ENCODE data around the gene NUP205.
A peak's percentile ranks its signal among the peaks of the same experiment; 100 is the strongest.

Gene NUP205

DNA sequence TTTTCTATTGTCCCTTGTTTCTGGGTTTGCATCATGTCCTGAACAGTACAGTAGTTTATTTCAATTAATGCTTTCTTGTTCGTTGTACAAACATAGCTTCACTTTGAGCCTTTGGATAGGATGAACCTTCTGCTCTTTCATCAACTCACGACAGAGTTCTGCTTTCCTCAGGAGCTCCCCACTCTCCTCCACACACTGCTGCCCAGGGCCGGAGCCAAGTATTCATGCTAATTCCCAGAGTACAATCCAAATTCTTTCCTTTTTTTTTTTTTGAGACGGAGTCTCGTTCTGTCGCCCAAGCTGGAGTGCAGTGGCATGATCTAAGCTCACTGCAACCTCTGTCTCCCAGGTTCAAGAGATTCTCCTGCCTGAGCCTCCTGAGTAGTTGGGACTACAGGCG is 7.5 kb upstream of the NUP205 start:
- no peaks in the 10 kb centered on the region for H3K9me3 ChIP-seq (ENCODE audit: insufficient read depth, low read length)
- no peaks in the 10 kb centered on the region for H3K27me3 ChIP-seq (ENCODE audit: insufficient read depth, insufficient read length)
- TF ChIP-seq YY1 (IDR thresholded peaks at IDR 0.05; ENCODE audit: insufficient read depth, insufficient read length) (no peak), SUZ12 (IDR thresholded peaks at IDR 0.05; ENCODE audit: extremely low read depth, insufficient read depth, insufficient read length) (no peak), ZNF274 (IDR thresholded peaks at IDR 0.05; ENCODE audit: low read depth, low read length) (no peak)
- DNase-seq (ENCODE audit: low read depth, low spot score) = no peak
- H3K4me1 ChIP-seq (ENCODE audit: insufficient read depth, insufficient read length) = no peaks in the 10 kb centered on the region
- H3K9ac ChIP-seq (ENCODE audit: insufficient read length, low read depth) = no peak overlapping the region
- no peaks in the 10 kb centered on the region for H3K36me3 ChIP-seq (ENCODE audit: insufficient read depth, insufficient read length, low read length)
- H3K4me3 ChIP-seq (ENCODE audit: insufficient read length, low read depth) = no peak overlapping the region

DNA sequence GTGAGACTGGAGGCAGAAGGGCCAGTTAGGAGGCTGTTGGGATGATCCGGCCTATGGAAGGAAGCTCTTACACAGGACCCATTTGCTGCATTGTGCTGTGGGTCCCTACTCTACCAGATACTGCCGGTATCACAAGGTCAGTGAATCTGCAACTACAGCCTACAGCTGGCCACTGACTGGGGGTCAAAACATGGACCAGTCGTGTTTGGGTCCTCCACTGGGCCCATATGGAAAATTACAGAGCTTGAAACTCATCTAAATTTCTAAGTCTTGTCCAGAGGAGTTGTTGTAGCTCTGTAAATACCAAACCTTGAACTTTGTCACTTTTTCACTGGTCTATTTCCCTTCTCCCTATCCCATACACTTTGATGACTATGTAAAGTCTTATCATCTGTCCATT is 5.6 kb upstream of the NUP205 start:
- no peak for DNase-seq (ENCODE audit: low read depth, low spot score)
- no peaks in the 10 kb centered on the region for H3K9me3 ChIP-seq (ENCODE audit: insufficient read depth, low read length)
- no peaks in the 10 kb centered on the region for H3K27me3 ChIP-seq (ENCODE audit: insufficient read depth, insufficient read length)
- TF ChIP-seq ZNF274 (IDR thresholded peaks at IDR 0.05; ENCODE audit: low read depth, low read length) = no peak
- no peak for TF ChIP-seq SUZ12 (IDR thresholded peaks at IDR 0.05; ENCODE audit: extremely low read depth, insufficient read depth, insufficient read length)
- no peak for TF ChIP-seq YY1 (IDR thresholded peaks at IDR 0.05; ENCODE audit: insufficient read depth, insufficient read length)
- H3K4me3 ChIP-seq (ENCODE audit: insufficient read length, low read depth) = no peak overlapping the region
- H3K4me1 ChIP-seq (ENCODE audit: insufficient read depth, insufficient read length) = no peaks in the 10 kb centered on the region
- no peaks in the 10 kb centered on the region for H3K36me3 ChIP-seq (ENCODE audit: insufficient read depth, insufficient read length, low read length)
- H3K9ac ChIP-seq (ENCODE audit: insufficient read length, low read depth) = no peak overlapping the region

DNA sequence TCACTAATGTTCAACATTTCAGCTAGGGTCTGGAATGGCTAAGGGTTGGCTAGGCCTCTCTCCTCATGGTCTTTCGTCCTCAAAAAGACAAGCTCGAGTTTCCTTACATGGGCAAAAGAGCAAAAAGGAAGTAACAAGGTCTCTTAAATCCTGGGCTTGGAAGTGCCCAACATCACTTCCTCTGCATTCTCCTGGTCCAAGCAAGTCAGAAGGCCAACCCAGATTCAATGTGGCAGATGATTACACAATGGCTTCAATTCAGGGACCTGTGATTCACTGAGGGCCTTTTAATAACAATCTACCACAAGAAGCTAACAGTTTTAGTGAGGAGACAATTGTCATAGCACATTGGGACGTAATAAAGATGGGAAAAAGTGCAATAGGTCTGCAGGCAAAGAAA is 4.4 kb upstream of the NUP205 start:
- Histone ChIP-seq H3K9ac (ENCODE audit: insufficient read length, low read depth) (no peak overlapping the region), H3K9me3 (ENCODE audit: insufficient read depth, low read length) (no peaks in the 10 kb centered on the region), H3K36me3 (ENCODE audit: insufficient read depth, insufficient read length, low read length) (no peaks in the 10 kb centered on the region), H3K4me3 (ENCODE audit: insufficient read length, low read depth) (no peak overlapping the region), H3K4me1 (ENCODE audit: insufficient read depth, insufficient read length) (no peaks in the 10 kb centered on the region), H3K27me3 (ENCODE audit: insufficient read depth, insufficient read length) (no peaks in the 10 kb centered on the region)
- no peak for DNase-seq (ENCODE audit: low read depth, low spot score)
- TF ChIP-seq SUZ12 (IDR thresholded peaks at IDR 0.05; ENCODE audit: extremely low read depth, insufficient read depth, insufficient read length) (no peak), ZNF274 (IDR thresholded peaks at IDR 0.05; ENCODE audit: low read depth, low read length) (no peak), YY1 (IDR thresholded peaks at IDR 0.05; ENCODE audit: insufficient read depth, insufficient read length) (no peak)

DNA sequence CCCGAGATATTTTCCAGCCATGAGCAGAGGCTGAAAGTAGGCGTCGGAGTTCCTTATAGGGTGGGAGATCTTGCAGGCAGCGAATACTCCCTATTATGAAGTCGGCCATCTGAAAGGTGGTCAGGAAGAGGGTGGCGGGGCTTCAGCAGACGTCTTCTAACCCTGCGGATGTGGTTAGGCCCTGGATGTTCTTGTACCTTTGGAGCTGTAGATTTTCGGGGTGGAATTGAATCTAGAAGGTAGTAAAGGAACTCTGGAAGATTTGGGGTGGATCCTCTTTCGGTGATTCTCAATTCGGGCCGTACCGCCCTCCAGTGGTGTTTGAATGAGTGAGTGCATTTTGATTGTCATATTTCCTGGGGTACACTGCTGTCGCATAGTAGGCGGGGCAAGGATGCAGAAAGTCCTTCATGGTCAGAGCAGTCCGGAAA is 635 bp downstream of the NUP205 start:
- Histone ChIP-seq H3K4me3 (ENCODE audit: insufficient read length, low read depth) (peak overlapping the region; percentile 93), H3K27me3 (ENCODE audit: insufficient read depth, insufficient read length) (no peaks in the 10 kb centered on the region), H3K36me3 (ENCODE audit: insufficient read depth, insufficient read length, low read length) (peaks cover 14% of the 10 kb centered on the region), H3K9me3 (ENCODE audit: insufficient read depth, low read length) (no peaks in the 10 kb centered on the region), H3K9ac (ENCODE audit: insufficient read length, low read depth) (peak overlapping the region; percentile 99), H3K4me1 (ENCODE audit: insufficient read depth, insufficient read length) (peaks cover 2% of the 10 kb centered on the region)
- DNase-seq (ENCODE audit: low read depth, low spot score) = peak; percentile 36
- TF ChIP-seq SUZ12 (IDR thresholded peaks at IDR 0.05; ENCODE audit: extremely low read depth, insufficient read depth, insufficient read length) (no peak), ZNF274 (IDR thresholded peaks at IDR 0.05; ENCODE audit: low read depth, low read length) (no peak), YY1 (IDR thresholded peaks at IDR 0.05; ENCODE audit: insufficient read depth, insufficient read length) (no peak)

GRCh38 chr7:135558881-135559280 is 1.2 kb downstream of the NUP205 start:
- DNase-seq (ENCODE audit: low read depth, low spot score) = no peak
- TF ChIP-seq SUZ12 (IDR thresholded peaks at IDR 0.05; ENCODE audit: extremely low read depth, insufficient read depth, insufficient read length) = no peak
- no peak for TF ChIP-seq ZNF274 (IDR thresholded peaks at IDR 0.05; ENCODE audit: low read depth, low read length)

DNA sequence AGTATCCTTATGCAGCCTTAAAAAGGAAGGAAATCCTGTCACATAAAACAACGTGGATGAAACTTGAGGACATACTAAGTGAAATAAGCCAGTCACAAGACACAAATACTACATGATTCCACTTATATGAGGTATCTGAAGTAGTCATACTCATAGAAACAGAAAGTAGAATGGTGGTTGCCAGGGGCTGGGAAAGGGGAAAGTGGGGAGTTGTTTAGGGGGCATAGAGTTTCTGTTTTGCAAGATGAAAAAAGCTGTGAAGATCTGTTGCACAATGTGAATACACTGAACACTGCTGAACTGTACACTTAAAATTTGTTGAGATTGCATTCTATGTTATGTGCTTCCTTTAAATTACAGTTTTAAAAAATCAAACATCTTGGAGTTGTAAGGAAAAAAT is 2.9 kb downstream of the NUP205 start:
- no peak overlapping the region for H3K9ac ChIP-seq (ENCODE audit: insufficient read length, low read depth)
- peaks cover 21% of the 10 kb centered on the region for H3K36me3 ChIP-seq (ENCODE audit: insufficient read depth, insufficient read length, low read length)
- H3K9me3 ChIP-seq (ENCODE audit: insufficient read depth, low read length) = no peaks in the 10 kb centered on the region
- H3K4me3 ChIP-seq (ENCODE audit: insufficient read length, low read depth) = no peak overlapping the region
- TF ChIP-seq YY1 (IDR thresholded peaks at IDR 0.05; ENCODE audit: insufficient read depth, insufficient read length) = no peak
- no peak for TF ChIP-seq SUZ12 (IDR thresholded peaks at IDR 0.05; ENCODE audit: extremely low read depth, insufficient read depth, insufficient read length)
- TF ChIP-seq ZNF274 (IDR thresholded peaks at IDR 0.05; ENCODE audit: low read depth, low read length) = no peak
- no peaks in the 10 kb centered on the region for H3K27me3 ChIP-seq (ENCODE audit: insufficient read depth, insufficient read length)
- no peak for DNase-seq (ENCODE audit: low read depth, low spot score)
- H3K4me1 ChIP-seq (ENCODE audit: insufficient read depth, insufficient read length) = peaks cover 2% of the 10 kb centered on the region

More at GRCh38 chr7:135558881-135559280, 1.2 kb downstream of the NUP205 start:
- Histone ChIP-seq H3K4me1 (ENCODE audit: insufficient read depth, insufficient read length) (peaks cover 2% of the 10 kb centered on the region), H3K27me3 (ENCODE audit: insufficient read depth, insufficient read length) (no peaks in the 10 kb centered on the region), H3K4me3 (ENCODE audit: insufficient read length, low read depth) (peak overlapping the region; percentile 93), H3K9ac (ENCODE audit: insufficient read length, low read depth) (peak overlapping the region; percentile 99), H3K36me3 (ENCODE audit: insufficient read depth, insufficient read length, low read length) (peaks cover 18% of the 10 kb centered on the region), H3K9me3 (ENCODE audit: insufficient read depth, low read length) (no peaks in the 10 kb centered on the region)

DNA sequence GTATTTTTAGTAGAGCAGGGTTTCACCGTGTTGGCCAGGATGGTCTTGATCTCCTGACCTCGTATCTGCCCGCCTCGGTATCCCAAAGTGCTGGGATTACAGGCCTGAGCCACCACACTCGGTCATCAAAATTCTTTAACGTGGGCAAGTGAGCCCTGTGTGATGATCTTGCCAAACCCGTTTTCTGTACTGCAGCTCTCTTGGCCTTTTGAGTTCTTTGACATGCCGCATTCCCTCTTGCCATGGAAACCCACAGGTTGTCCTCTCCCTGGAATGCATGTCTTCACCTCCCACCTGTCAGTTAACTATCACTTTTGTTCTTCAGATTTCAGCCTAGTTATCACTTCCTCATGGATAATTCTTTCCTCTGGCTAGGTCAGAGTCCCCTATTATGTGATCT is 5.0 kb downstream of the NUP205 start:
- Histone ChIP-seq H3K4me3 (ENCODE audit: insufficient read length, low read depth) (no peak overlapping the region), H3K36me3 (ENCODE audit: insufficient read depth, insufficient read length, low read length) (peaks cover 29% of the 10 kb centered on the region), H3K27me3 (ENCODE audit: insufficient read depth, insufficient read length) (no peaks in the 10 kb centered on the region), H3K9ac (ENCODE audit: insufficient read length, low read depth) (no peak overlapping the region), H3K9me3 (ENCODE audit: insufficient read depth, low read length) (no peaks in the 10 kb centered on the region), H3K4me1 (ENCODE audit: insufficient read depth, insufficient read length) (peaks cover 2% of the 10 kb centered on the region)
- TF ChIP-seq YY1 (IDR thresholded peaks at IDR 0.05; ENCODE audit: insufficient read depth, insufficient read length) = no peak
- TF ChIP-seq ZNF274 (IDR thresholded peaks at IDR 0.05; ENCODE audit: low read depth, low read length) = no peak
- TF ChIP-seq SUZ12 (IDR thresholded peaks at IDR 0.05; ENCODE audit: extremely low read depth, insufficient read depth, insufficient read length) = no peak
- DNase-seq (ENCODE audit: low read depth, low spot score) = peak; percentile 35
